MCF 10A (cell line): Measurements from ENCODE around the gene NFATC1. TPM values are rescaled to one million over a fixed set of nuclear protein-coding genes. Genes with fewer than 3 reads are reported as not detected.

ENCODE experiments used
- BruUV-seq: library from RNA; stranded (reverse); fragments of 400-500 nt; replicated peaks from 2 replicates; lab custom pipeline; 2021; lab: Mats Ljungman, UMichigan
- CTCF ChIA-PET: fragments of 300-600 bp; sonication (Branson Sonifier 250); formaldehyde crosslinking; extraction: SDS; loops from one replicate; lab custom pipeline; 2021; ENCODE audit warnings: antibody characterized with exemption, inconsistent platforms; lab: Yijun Ruan, JAX
- POLR2A ChIA-PET: fragments of 300-600, 350-650 bp; sonication (Branson Sonifier 250); formaldehyde crosslinking; extraction: SDS; loops from one replicate; lab custom pipeline; 2020; ENCODE audit warnings: antibody characterized with exemption, inconsistent platforms; lab: Yijun Ruan, JAX
- DNase-seq: peaks from one replicate; pipeline ENCODE4 v3.0.0-alpha.2; 2018; ENCODE audit not compliant: unreplicated experiment
- H3K27ac Mint-ChIP-seq: one replicate; pipeline ENCODE4 v1.8.0; 2022; ENCODE audit warnings: mild to moderate bottlenecking, low read depth, mixed read lengths; ENCODE audit not compliant: unreplicated experiment
- H3K27me3 Mint-ChIP-seq: one replicate; pipeline ENCODE4 v1.8.0; 2022; ENCODE audit warnings: mixed read lengths; ENCODE audit not compliant: insufficient read depth, unreplicated experiment
- H3K36me3 Mint-ChIP-seq: one replicate; pipeline ENCODE4 v1.8.0; 2022; ENCODE audit warnings: mild to moderate bottlenecking, moderate library complexity, mixed read lengths; ENCODE audit not compliant: insufficient read depth, unreplicated experiment
- H3K4me1 Mint-ChIP-seq: one replicate; pipeline ENCODE4 v1.8.0; 2022; ENCODE audit warnings: mixed read lengths; ENCODE audit not compliant: insufficient read depth, unreplicated experiment
- H3K4me3 Mint-ChIP-seq: one replicate; pipeline ENCODE4 v1.8.0; 2022; ENCODE audit warnings: mild to moderate bottlenecking, moderate library complexity, mixed read lengths; ENCODE audit not compliant: unreplicated experiment
- H3K9me3 Mint-ChIP-seq: one replicate; pipeline ENCODE4 v1.8.0; 2022; ENCODE audit warnings: mixed read lengths; ENCODE audit not compliant: unreplicated experiment
- CTCF ChIP-seq: fragments of 200-600 bp; IDR thresholded peaks from one replicate; pipeline ENCODE4 v1.8.0; 2022; ENCODE audit warnings: antibody characterized with exemption, mild to moderate bottlenecking; ENCODE audit not compliant: unreplicated experiment
- intact Hi-C: fragments of 100-400 bp; cut with micrococcal nuclease; formaldehyde crosslinking; loops from 2 replicates; pipeline ENCODE4 v1.14.1; 2022
- total RNA-seq: library from RNA; stranded (reverse); gene quantifications from 2 replicates; pipeline ENCODE4 v1.2.3, GENCODE V29; 2022

The NFATC1 gene
- total RNA-seq, 1 experiment from 2014 or later = 2.0 TPM

GRCh38 chr18:79455261-79455660, 59.5 kb downstream of the NFATC1 start:
- no peak for TF ChIP-seq CTCF
- Mint-ChIP-seq H3K27me3 (no peaks in the 10 kb centered on the region), H3K4me1 (peaks cover 5% of the 10 kb centered on the region), H3K9me3 (no peaks in the 10 kb centered on the region), H3K4me3 (no peak overlapping the region), H3K27ac (no peak overlapping the region), H3K36me3 (no peaks in the 10 kb centered on the region)
- ChIA-PET CTCF (no interaction called here), POLR2A (no interaction called here)
- intact Hi-C loops = no loop called here
- no peak for DNase-seq
- no TSS peak for BruUV-seq

GRCh38 chr18:79456105-79456980, 60.6 kb downstream of the NFATC1 start:
- intact Hi-C loops = no loop called here
- TF ChIP-seq CTCF = no peak
- BruUV-seq = no TSS peak
- POLR2A ChIA-PET = no interaction called here
- H3K27me3 Mint-ChIP-seq = no peaks in the 10 kb centered on the region
- no peaks in the 10 kb centered on the region for H3K9me3 Mint-ChIP-seq
- DNase-seq = no peak
- H3K4me3 Mint-ChIP-seq = no peak overlapping the region
- H3K4me1 Mint-ChIP-seq = peaks cover 5% of the 10 kb centered on the region
- no peak overlapping the region for H3K27ac Mint-ChIP-seq
- CTCF ChIA-PET = no interaction called here
- no peaks in the 10 kb centered on the region for H3K36me3 Mint-ChIP-seq

GRCh38 chr18:79457239-79457638, 61.5 kb downstream of the NFATC1 start:
- Mint-ChIP-seq H3K4me3 (no peak overlapping the region), H3K4me1 (peaks cover 5% of the 10 kb centered on the region), H3K27me3 (no peaks in the 10 kb centered on the region), H3K36me3 (peaks cover 3% of the 10 kb centered on the region), H3K9me3 (no peaks in the 10 kb centered on the region), H3K27ac (no peak overlapping the region)
- intact Hi-C loops = no loop called here
- no TSS peak for BruUV-seq
- CTCF ChIA-PET = no interaction called here
- DNase-seq = no peak
- no peak for TF ChIP-seq CTCF
- POLR2A ChIA-PET = no interaction called here

GRCh38 chr18:79457652-79458051, 61.9 kb downstream of the NFATC1 start:
- Mint-ChIP-seq H3K9me3 (no peaks in the 10 kb centered on the region), H3K27me3 (no peaks in the 10 kb centered on the region), H3K4me3 (no peak overlapping the region), H3K4me1 (peaks cover 5% of the 10 kb centered on the region), H3K36me3 (peaks cover 5% of the 10 kb centered on the region), H3K27ac (no peak overlapping the region)
- intact Hi-C loops = no loop called here
- TF ChIP-seq CTCF = no peak
- ChIA-PET POLR2A (no interaction called here), CTCF (no interaction called here)
- no peak for DNase-seq
- BruUV-seq = no TSS peak
